ENCODE results near the gene TTC28.

TTC28 gene

DNA sequence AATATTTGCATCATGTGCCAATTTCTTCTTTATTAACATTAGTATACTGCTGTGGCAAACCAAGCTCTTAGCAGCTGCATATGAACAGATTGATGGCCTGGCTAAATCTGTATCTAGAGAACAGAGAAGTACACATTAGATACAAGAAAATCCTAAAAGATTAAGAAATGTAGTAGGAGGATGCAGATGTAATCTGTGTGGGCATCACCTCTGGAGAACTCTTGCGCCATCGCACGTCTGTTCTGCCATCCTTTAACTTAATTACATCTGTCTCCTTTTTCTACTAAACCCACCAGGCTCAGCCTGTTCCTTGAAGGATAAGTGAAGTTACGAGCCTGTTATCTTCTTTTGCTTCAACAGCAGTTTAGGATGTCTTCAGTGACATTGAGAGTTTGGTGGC is 564.2 kb downstream of the TTC28 start (continued):
- TF ChIP-seq ZNF488 (tag by site-specific recombination; IDR thresholded peaks at IDR 0.05), result no peak
- TF ChIP-seq ZBTB48 (tag by site-specific recombination; IDR thresholded peaks at IDR 0.05), result no peak
- TF ChIP-seq ZNF777 (tag by site-specific recombination; IDR thresholded peaks at IDR 0.05; ENCODE audit: borderline replicate concordance), result no peak
- no peak for TF ChIP-seq REST (tag by site-specific recombination; IDR thresholded peaks at IDR 0.05)
- no peak for TF ChIP-seq ZNF324 (tag by site-specific recombination; IDR thresholded peaks at IDR 0.05)
- TF ChIP-seq ZNF335 (tag by site-specific recombination; conservative IDR thresholded peaks at IDR 0.05), result no peak
- TF ChIP-seq, protein P1, sequence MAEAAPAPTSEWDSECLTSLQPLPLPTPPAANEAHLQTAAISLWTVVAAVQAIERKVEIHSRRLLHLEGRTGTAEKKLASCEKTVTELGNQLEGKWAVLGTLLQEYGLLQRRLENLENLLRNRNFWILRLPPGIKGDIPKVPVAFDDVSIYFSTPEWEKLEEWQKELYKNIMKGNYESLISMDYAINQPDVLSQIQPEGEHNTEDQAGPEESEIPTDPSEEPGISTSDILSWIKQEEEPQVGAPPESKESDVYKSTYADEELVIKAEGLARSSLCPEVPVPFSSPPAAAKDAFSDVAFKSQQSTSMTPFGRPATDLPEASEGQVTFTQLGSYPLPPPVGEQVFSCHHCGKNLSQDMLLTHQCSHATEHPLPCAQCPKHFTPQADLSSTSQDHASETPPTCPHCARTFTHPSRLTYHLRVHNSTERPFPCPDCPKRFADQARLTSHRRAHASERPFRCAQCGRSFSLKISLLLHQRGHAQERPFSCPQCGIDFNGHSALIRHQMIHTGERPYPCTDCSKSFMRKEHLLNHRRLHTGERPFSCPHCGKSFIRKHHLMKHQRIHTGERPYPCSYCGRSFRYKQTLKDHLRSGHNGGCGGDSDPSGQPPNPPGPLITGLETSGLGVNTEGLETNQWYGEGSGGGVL (tag by site-specific recombination; IDR thresholded peaks at IDR 0.05), result no peak
- no peak for TF ChIP-seq ZNF148 (tag by site-specific recombination; IDR thresholded peaks at IDR 0.05; ENCODE audit: borderline replicate concordance)
- TF ChIP-seq, protein P2, sequence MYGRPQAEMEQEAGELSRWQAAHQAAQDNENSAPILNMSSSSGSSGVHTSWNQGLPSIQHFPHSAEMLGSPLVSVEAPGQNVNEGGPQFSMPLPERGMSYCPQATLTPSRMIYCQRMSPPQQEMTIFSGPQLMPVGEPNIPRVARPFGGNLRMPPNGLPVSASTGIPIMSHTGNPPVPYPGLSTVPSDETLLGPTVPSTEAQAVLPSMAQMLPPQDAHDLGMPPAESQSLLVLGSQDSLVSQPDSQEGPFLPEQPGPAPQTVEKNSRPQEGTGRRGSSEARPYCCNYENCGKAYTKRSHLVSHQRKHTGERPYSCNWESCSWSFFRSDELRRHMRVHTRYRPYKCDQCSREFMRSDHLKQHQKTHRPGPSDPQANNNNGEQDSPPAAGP (tag by site-specific recombination; IDR thresholded peaks at IDR 0.05), result no peak

- TF ChIP-seq KLF16 (tag by site-specific recombination; IDR thresholded peaks at IDR 0.05) (no peak), ZBTB17 (tag by site-specific recombination; IDR thresholded peaks at IDR 0.05) (0 out of 2 replicates have a peak, but pooled peaks have one; percentile 20), ZNF488 (tag by site-specific recombination; IDR thresholded peaks at IDR 0.05) (no peak), ZNF155 (tag by site-specific recombination; IDR thresholded peaks at IDR 0.05) (no peak), TCF7L2 (IDR thresholded peaks at IDR 0.05; ENCODE audit: borderline replicate concordance, low read depth, low read length) (peak; percentile 73), ZNF664 (tag by site-specific recombination; IDR thresholded peaks at IDR 0.05) (no peak), ELK4 (IDR thresholded peaks at IDR 0.05; ENCODE audit: borderline replicate concordance, low read depth, low read length) (no peak), ZIC2 (tag by site-specific recombination; IDR thresholded peaks at IDR 0.05) (peak; percentile 67)
- TF ChIP-seq, protein P3, sequence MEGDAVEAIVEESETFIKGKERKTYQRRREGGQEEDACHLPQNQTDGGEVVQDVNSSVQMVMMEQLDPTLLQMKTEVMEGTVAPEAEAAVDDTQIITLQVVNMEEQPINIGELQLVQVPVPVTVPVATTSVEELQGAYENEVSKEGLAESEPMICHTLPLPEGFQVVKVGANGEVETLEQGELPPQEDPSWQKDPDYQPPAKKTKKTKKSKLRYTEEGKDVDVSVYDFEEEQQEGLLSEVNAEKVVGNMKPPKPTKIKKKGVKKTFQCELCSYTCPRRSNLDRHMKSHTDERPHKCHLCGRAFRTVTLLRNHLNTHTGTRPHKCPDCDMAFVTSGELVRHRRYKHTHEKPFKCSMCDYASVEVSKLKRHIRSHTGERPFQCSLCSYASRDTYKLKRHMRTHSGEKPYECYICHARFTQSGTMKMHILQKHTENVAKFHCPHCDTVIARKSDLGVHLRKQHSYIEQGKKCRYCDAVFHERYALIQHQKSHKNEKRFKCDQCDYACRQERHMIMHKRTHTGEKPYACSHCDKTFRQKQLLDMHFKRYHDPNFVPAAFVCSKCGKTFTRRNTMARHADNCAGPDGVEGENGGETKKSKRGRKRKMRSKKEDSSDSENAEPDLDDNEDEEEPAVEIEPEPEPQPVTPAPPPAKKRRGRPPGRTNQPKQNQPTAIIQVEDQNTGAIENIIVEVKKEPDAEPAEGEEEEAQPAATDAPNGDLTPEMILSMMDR (tag by site-specific recombination; IDR thresholded peaks at IDR 0.05), result peak; percentile 54
- TF ChIP-seq, protein P4, sequence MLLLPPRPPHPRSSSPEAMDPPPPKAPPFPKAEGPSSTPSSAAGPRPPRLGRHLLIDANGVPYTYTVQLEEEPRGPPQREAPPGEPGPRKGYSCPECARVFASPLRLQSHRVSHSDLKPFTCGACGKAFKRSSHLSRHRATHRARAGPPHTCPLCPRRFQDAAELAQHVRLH (tag by site-specific recombination; IDR thresholded peaks at IDR 0.05), result no peak
- H3K4me3 ChIP-seq (ENCODE audit: low read depth, low read length), result no peak overlapping the region
- POLR2A ChIA-PET, result no interaction called here
Observed at GRCh38 chr22:28112548-28113043, 567.0 kb downstream of the TTC28 start.

More at GRCh38 chr22:28112548-28113043, 567.0 kb downstream of the TTC28 start:
- no peaks in the 10 kb centered on the region for H3K9me3 ChIP-seq (ENCODE audit: control insufficient read depth, insufficient read depth, low read depth, low read length)
- H3K36me3 ChIP-seq (ENCODE audit: control insufficient read depth in 2 of 2, insufficient read depth in 1 of 2, low read length in 2 of 2), result peaks cover 0 to 6% of the 10 kb centered on the region in 2 experiments; a peak in 1 of 3 replicates
- no peaks in the 10 kb centered on the region for H3K4me1 ChIP-seq (ENCODE audit: control insufficient read depth, insufficient read depth, low read length)
- CTCF ChIA-PET, result interaction anchor here (0.5 to 2.3 kb wide), 13 partner anchors 8 to 206 kb away, joined by 3 to 12 read pairs (median 3); no protein-coding TSS in a partner anchor
- H3K27ac ChIP-seq (ENCODE audit: extremely low read depth, low read depth, low read length), result no peak overlapping the region

Measured in HEK293 (cell line).